T-cell (primary cell): ENCODE measurements around the gene TIMD4. TPM values are rescaled to one million over a fixed set of nuclear protein-coding genes. Genes with fewer than 3 reads are reported as not detected.

ENCODE experiments used
- ATAC-seq, 4 experiments: fragments of 200-7000 bp in 3 of 4; fragments of 150-1000 bp in 1 of 4; cut with Tn5 transposase; replicated peaks in 1 of 4; 1 replicate in 3 of 4; 2 replicates in 1 of 4; pipeline ENCODE4 v1.10.0; 2021; ENCODE audit warnings: moderate library complexity in 3 of 4, mild to moderate bottlenecking in 2 of 4, moderate number of reproducible peaks in 1 of 4
- CTCF ChIA-PET, 2 donors: fragments of 300-600 bp; sonication (Branson Sonifier 250); formaldehyde crosslinking; loops; one replicate each; lab custom pipeline; 2022; ENCODE audit warnings: antibody characterized with exemption in 2 of 2; lab: Charles Lee
- POLR2A ChIA-PET, 2 donors: fragments of 300-600 bp; sonication (Branson Sonifier 250); formaldehyde crosslinking; loops; one replicate each; lab custom pipeline; 2022; ENCODE audit warnings: antibody characterized with exemption in 2 of 2; lab: Charles Lee
- DNase-seq, 35 experiments: peaks; one replicate each; pipeline versions ENCODE4 v3.0.0 to v3.0.0-alpha.2; 2013 to 2023
- H3K27ac ChIP-seq: one replicate; pipeline ENCODE4 v1.5.1; 2013; ENCODE audit warnings: low read length
- H3K27me3 ChIP-seq, 2 experiments: replicated peaks in 1 of 2; 1 replicate in 1 of 2; 2 replicates in 1 of 2; pipeline versions ENCODE4 v1.6.1 to v1.7.0; 2013; ENCODE audit warnings: low read length in 1 of 2, mixed read lengths in 1 of 2; ENCODE audit not compliant: control insufficient read depth in 2 of 2, insufficient read depth in 2 of 2; ENCODE audit errors: extremely low read depth in 1 of 2
- H3K36me3 ChIP-seq, 2 donors: 1 replicate in 1 of 2; 2 replicates in 1 of 2; pipeline versions ENCODE4 v1.6.1 to v1.7.0; 2013; ENCODE audit warnings: low read length in 1 of 2; ENCODE audit not compliant: control insufficient read depth in 2 of 2, insufficient read depth in 1 of 2; ENCODE audit errors: extremely low read depth in 1 of 2
- H3K4me1 ChIP-seq, 2 experiments: 1 replicate in 1 of 2; 2 replicates in 1 of 2; pipeline versions ENCODE4 v1.6.1 to v1.7.0; 2013; ENCODE audit warnings: low read length in 2 of 2, mixed read lengths in 1 of 2; ENCODE audit not compliant: insufficient read depth in 2 of 2, control insufficient read depth in 1 of 2; ENCODE audit errors: extremely low read depth in 1 of 2
- H3K4me3 ChIP-seq, 2 donors: 1 replicate in 1 of 2; 2 replicates in 1 of 2; pipeline versions ENCODE4 v1.5.1 to v1.7.0; 2013; ENCODE audit warnings: mild to moderate bottlenecking in 2 of 2, low read length in 1 of 2, moderate library complexity in 1 of 2; ENCODE audit not compliant: control insufficient read depth in 1 of 2; ENCODE audit errors: extremely low read depth in 1 of 2
- H3K9me3 ChIP-seq: 2 replicates; pipeline ENCODE4 v1.7.0; 2013
- H3K27ac Mint-ChIP-seq, 2 donors: one replicate each; pipeline ENCODE4 v1.8.0; 2020 to 2021; ENCODE audit warnings: mild to moderate bottlenecking in 2 of 2, mixed read lengths in 2 of 2
- H3K27me3 Mint-ChIP-seq, 2 donors: one replicate each; pipeline ENCODE4 v1.8.0; 2021 to 2022; ENCODE audit warnings: mixed read lengths in 2 of 2
- H3K36me3 Mint-ChIP-seq: one replicate; pipeline ENCODE4 v1.8.0; 2021; ENCODE audit warnings: mixed read lengths
- H3K4me1 Mint-ChIP-seq, 3 donors: one replicate each; pipeline ENCODE4 v1.8.0; 2020 to 2022; ENCODE audit warnings: mixed read lengths in 3 of 3, mild to moderate bottlenecking in 1 of 3
- H3K4me3 Mint-ChIP-seq, 3 donors: one replicate each; pipeline ENCODE4 v1.8.0; 2020 to 2022; ENCODE audit warnings: mild to moderate bottlenecking in 3 of 3, mixed read lengths in 3 of 3, moderate library complexity in 3 of 3
- H3K9me3 Mint-ChIP-seq, 3 donors: one replicate each; pipeline ENCODE4 v1.8.0; 2020 to 2022; ENCODE audit warnings: mixed read lengths in 3 of 3
- WGBS: methylation state at CpG from one replicate; pipeline ENCODE4 v1.1.5; 2013; ENCODE audit warnings: missing lambda C conversion rate; ENCODE audit not compliant: insufficient coverage; 5-methylcytosine and 5-hydroxymethylcytosine counted together
- total RNA-seq, 35 experiments: library from RNA in 6 of 35; stranded (reverse) in 6 of 35; fragments of 120-200 nt in 1 of 35; gene quantifications; one replicate each; pipeline versions ENCODE4 v1.2.1 to v1.2.4 and lab custom pipeline; 2013 to 2026

TIMD4 gene
- total RNA-seq, 5 donors from 2014 or later (not counting 1 experiment from before 2014, with no cell fraction given): 2.6 to 7.7 (median 4.1) TPM

DNA sequence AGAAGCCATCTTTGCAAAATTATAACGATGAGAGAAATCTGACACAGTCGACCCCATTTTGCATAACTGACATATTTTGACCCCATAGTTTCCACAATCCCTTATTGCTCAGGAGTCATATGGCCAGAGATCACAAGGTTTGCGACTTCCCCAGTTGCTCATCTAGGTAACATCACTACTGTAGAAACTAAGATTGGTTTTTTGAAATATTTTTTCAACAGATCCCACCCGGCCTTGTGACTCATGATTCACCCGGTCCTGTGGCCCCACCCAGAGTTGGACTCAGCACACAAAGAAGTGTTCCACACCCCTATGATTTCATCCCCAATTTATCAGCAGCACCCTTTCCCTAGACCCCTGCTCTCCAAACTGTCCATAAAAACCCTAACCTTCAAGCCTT is 50.2 kb downstream of the TIMD4 start:
- H3K9me3 Mint-ChIP-seq: peaks cover 0 to 8% (median 0%) of the 10 kb centered on the region in 3 donors
- Histone ChIP-seq H3K36me3 (no peaks in the 10 kb centered on the region), H3K27ac (peak overlapping the region; percentile 81), H3K4me3 (peak overlapping the region in 1 of 2 donors; percentile 8), H3K27me3 (no peaks in the 10 kb centered on the region), H3K9me3 (no peaks in the 10 kb centered on the region), H3K4me1 (peaks cover 20 to 34% of the 10 kb centered on the region in 2 experiments)
- WGBS: no CpG with 5 or more reads among the region's 5 CpGs
- ATAC-seq (no peak), DNase-seq (no peak)
- H3K4me1 Mint-ChIP-seq: peaks cover 37 to 60% (median 49%) of the 10 kb centered on the region in 3 donors
- ChIA-PET POLR2A (no interaction called here), CTCF (no interaction called here)
- H3K27me3 Mint-ChIP-seq: no peaks in the 10 kb centered on the region
- H3K4me3 Mint-ChIP-seq: peak overlapping the region in 1 of 3 donors; percentile 74
- peaks cover 22% of the 10 kb centered on the region for H3K36me3 Mint-ChIP-seq
- peak overlapping the region; percentile 98 to 99 for H3K27ac Mint-ChIP-seq

DNA sequence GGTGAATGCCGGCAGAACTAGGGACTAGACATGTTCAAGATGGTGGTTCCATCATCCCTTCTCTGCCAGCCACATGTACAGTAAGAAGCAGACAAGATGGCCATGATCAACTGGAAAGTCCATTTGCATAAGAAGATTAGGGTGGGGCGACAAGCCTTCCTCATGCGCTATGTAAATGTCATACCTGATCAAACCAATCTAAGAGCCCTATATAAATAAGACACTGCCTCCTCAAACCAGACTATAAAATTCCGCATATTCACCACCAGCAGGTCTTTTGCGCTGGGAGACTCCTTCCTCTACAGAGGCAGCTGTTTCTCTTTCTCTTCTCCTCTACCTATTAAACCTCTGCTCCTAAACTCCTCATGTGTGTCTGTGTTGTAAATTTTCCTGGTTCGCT is 53.8 kb downstream of the TIMD4 start:
- DNase-seq: no peak
- 93% methylated on average over 2 of the region's 6 CpGs for WGBS
- no peak overlapping the region for H3K4me3 Mint-ChIP-seq
- H3K27ac Mint-ChIP-seq: no peak overlapping the region
- H3K9me3 Mint-ChIP-seq: peaks cover 0 to 8% (median 0%) of the 10 kb centered on the region in 3 donors
- H3K4me1 Mint-ChIP-seq: peaks cover 20 to 45% (median 38%) of the 10 kb centered on the region in 3 donors
- peaks cover 8% of the 10 kb centered on the region for H3K36me3 Mint-ChIP-seq
- H3K36me3 ChIP-seq: no peaks in the 10 kb centered on the region
- H3K27me3 ChIP-seq: no peaks in the 10 kb centered on the region
- no peaks in the 10 kb centered on the region for H3K27me3 Mint-ChIP-seq
- no peak overlapping the region for H3K27ac ChIP-seq
- CTCF ChIA-PET: interaction anchor here (0.6 kb wide), 2 partner anchors 27 to 224 kb away, joined by 3 read pairs; no protein-coding TSS in a partner anchor
- POLR2A ChIA-PET: no interaction called here
- peaks cover 14 to 19% of the 10 kb centered on the region in 2 experiments for H3K4me1 ChIP-seq
- no peak overlapping the region for H3K4me3 ChIP-seq
- ATAC-seq: no peak
- no peaks in the 10 kb centered on the region for H3K9me3 ChIP-seq

DNA sequence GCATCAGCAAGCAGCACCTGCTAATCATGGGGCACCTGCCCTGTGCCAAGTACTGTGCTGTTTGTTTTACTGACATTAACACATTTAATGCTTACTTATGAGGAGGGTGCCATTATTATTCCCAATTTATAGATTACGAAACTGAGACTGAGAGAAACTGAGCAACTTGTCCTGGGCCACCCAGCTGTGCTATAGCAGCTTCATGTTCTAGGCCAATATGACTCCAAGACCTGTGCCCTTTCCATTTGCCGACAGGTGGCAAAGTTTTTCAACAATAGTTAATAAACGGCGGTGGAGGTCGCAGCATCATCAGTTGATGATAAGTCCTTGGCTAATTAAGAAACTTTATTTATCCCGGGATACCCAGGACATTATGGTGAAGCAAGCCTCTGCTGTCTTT is 55.4 kb downstream of the TIMD4 start:
- H3K36me3 ChIP-seq: no peaks in the 10 kb centered on the region
- WGBS: 100% methylated on average over 1 of the region's 6 CpGs
- H3K4me1 ChIP-seq: peaks cover under 1 to 4% of the 10 kb centered on the region in 2 experiments
- POLR2A ChIA-PET: no interaction called here
- Mint-ChIP-seq H3K36me3 (peaks cover 3% of the 10 kb centered on the region), H3K27ac (no peak overlapping the region), H3K27me3 (no peaks in the 10 kb centered on the region), H3K4me1 (peaks cover 5 to 30% (median 22%) of the 10 kb centered on the region in 3 donors), H3K4me3 (no peak overlapping the region), H3K9me3 (peaks cover 0 to 3% (median 0%) of the 10 kb centered on the region in 3 donors)
- DNase-seq (no peak), ATAC-seq (no peak)
- H3K4me3 ChIP-seq: no peak overlapping the region
- no peaks in the 10 kb centered on the region for H3K9me3 ChIP-seq
- no peak overlapping the region for H3K27ac ChIP-seq
- H3K27me3 ChIP-seq: no peaks in the 10 kb centered on the region
- CTCF ChIA-PET: no interaction called here

DNA sequence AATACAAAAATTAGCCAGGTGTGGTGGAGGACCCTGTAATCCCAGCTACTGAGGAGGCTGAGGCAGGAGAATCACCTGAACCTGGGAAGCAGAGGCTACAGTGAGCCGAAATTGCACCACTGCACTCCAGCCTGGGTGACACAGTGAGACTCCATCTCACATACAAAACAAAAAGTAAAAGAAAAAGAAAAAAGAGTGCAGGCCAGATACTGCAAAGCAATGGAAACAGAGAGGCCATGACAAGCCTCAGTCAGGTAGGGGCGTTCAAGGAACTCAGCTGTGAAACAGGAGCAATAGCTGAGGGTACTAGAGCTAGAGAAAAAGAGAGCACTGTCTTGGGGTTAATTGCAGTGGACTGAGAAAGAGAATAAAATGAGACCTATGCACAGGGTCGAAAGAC is 56.2 kb downstream of the TIMD4 start:
- H3K9me3 ChIP-seq: no peaks in the 10 kb centered on the region

DNA sequence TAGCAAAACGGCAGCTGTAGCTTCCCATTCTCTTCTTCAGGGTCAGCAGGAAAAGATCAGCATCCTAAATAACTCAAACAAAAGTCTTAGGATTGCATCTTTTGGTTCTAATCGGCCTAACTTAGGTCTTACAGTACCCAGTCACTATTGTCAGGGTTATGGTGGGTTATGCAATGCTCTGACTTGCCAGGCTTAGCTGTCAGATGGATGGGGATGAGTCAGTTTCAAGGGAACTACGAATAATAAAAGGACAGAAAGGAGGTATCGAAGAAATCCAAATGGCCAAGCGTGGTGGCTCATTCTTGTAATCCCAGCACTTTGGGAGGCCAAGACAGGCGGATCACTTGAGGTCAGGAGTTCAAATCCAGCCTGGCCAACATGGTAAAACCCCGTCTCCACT is 66.5 kb downstream of the TIMD4 start:
- Mint-ChIP-seq H3K9me3 (no peaks in the 10 kb centered on the region), H3K36me3 (no peaks in the 10 kb centered on the region), H3K27me3 (no peaks in the 10 kb centered on the region), H3K27ac (no peak overlapping the region), H3K4me1 (peaks cover 21 to 34% (median 27%) of the 10 kb centered on the region in 3 donors), H3K4me3 (no peak overlapping the region)
- Histone ChIP-seq H3K9me3 (no peaks in the 10 kb centered on the region), H3K27me3 (no peaks in the 10 kb centered on the region), H3K36me3 (no peaks in the 10 kb centered on the region), H3K4me1 (peaks cover 0 to 4% of the 10 kb centered on the region in 2 experiments), H3K27ac (no peak overlapping the region), H3K4me3 (no peak overlapping the region)
- ATAC-seq (no peak), DNase-seq (no peak)
- 86% methylated on average over 6 of the region's 7 CpGs for WGBS
- POLR2A ChIA-PET: no interaction called here
- CTCF ChIA-PET: interaction anchor here in 1 of 2 donors (0.6 to 1.0 kb wide), 2 partner anchors 19 to 202 kb away, joined by 3 to 4 read pairs; no protein-coding TSS in a partner anchor

More for the DNA sequence above, 56.2 kb downstream of the TIMD4 start:
- WGBS: 95% methylated on average over 3 of the region's 3 CpGs
- H3K27me3 ChIP-seq: no peaks in the 10 kb centered on the region
- no peak for ATAC-seq
- H3K36me3 ChIP-seq: no peaks in the 10 kb centered on the region
- Mint-ChIP-seq H3K36me3 (peaks cover 3% of the 10 kb centered on the region), H3K9me3 (no peaks in the 10 kb centered on the region), H3K27ac (no peak overlapping the region), H3K4me1 (peaks cover 0 to 27% (median 18%) of the 10 kb centered on the region in 3 donors), H3K4me3 (no peak overlapping the region), H3K27me3 (no peaks in the 10 kb centered on the region)
- ChIA-PET POLR2A (no interaction called here), CTCF (interaction anchor here in 1 of 2 donors (0.6 kb wide), 1 partner anchor 13 kb away, joined by 3 read pairs; no protein-coding TSS in a partner anchor)
- H3K4me3 ChIP-seq: no peak overlapping the region
- H3K4me1 ChIP-seq: peaks cover 0 to 3% of the 10 kb centered on the region in 2 experiments
- H3K27ac ChIP-seq: no peak overlapping the region
- DNase-seq: no peak

DNA sequence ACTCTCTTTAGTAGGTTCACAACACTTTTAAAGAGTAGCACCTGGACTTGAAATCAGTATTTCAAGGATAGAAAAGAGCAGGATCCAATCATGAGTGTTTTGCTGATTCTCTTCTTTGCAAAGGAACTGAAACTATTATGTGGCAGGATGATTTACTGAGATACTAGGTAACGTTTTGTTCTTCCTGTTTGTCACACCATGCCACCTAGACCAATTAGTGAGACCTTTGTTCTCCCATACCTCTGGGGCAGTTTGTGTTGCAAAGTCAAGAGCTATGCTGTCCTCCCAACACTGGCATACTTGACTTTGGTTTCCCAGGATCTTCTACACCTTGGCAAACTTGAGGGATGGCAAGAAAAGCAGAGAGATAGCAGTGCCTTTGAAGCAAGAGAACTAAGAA is 69.5 kb downstream of the TIMD4 start:
- Mint-ChIP-seq H3K36me3 (no peaks in the 10 kb centered on the region), H3K4me3 (peak overlapping the region in 1 of 3 donors; percentile 38), H3K9me3 (no peaks in the 10 kb centered on the region), H3K27me3 (no peaks in the 10 kb centered on the region), H3K4me1 (peaks cover 23 to 29% (median 29%) of the 10 kb centered on the region in 3 donors), H3K27ac (peak overlapping the region; percentile 23 to 32)
- H3K9me3 ChIP-seq: no peaks in the 10 kb centered on the region
- no peak overlapping the region for H3K4me3 ChIP-seq
- peaks cover 0 to 4% of the 10 kb centered on the region in 2 experiments for H3K4me1 ChIP-seq
- ATAC-seq (no peak), DNase-seq (no peak)
- H3K27ac ChIP-seq: no peak overlapping the region
- no peaks in the 10 kb centered on the region for H3K27me3 ChIP-seq
- WGBS: no CpG with 5 or more reads among the region's 1 CpG
- POLR2A ChIA-PET: no interaction called here
- no peaks in the 10 kb centered on the region for H3K36me3 ChIP-seq
- CTCF ChIA-PET: interaction anchor here in 1 of 2 donors (0.7 kb wide), 1 partner anchor 41 kb away, joined by 3 read pairs; no protein-coding TSS in a partner anchor
